ENCODE results near the gene CFDP1.

- no peak for TF ChIP-seq CTCF (conservative IDR thresholded peaks at IDR 0.05; ENCODE audit: low read depth, low read length)
- no peak for TF ChIP-seq EZH2 (IDR thresholded peaks at IDR 0.05; ENCODE audit: low read length, unreplicated experiment)
- no peak for TF ChIP-seq EZH2phosphoT487 (IDR thresholded peaks at IDR 0.05; ENCODE audit: borderline replicate concordance, low read length)
Observed at GRCh38 chr16:75478480-75479345, 45.4 kb upstream of the CFDP1 start.

All from PC-3 (cell line).